Measurements from ENCODE around the gene EGFLAM. TPM values are rescaled to one million over a fixed set of nuclear protein-coding genes. Genes with fewer than 3 reads are reported as not detected.

The EGFLAM gene
- polyA plus RNA-seq, 2 donors, result 0.53 to 0.82 TPM

- peaks cover 0 to 5% of the 10 kb centered on the region in 2 donors for H3K4me1 ChIP-seq (ENCODE audit: control insufficient read depth in 2 of 2, insufficient read depth in 2 of 2, low read length in 1 of 2)
- no peak overlapping the region for H3K27ac ChIP-seq (ENCODE audit: low read depth in 2 of 2, low read length in 1 of 2)
- no peaks in the 10 kb centered on the region for H3K36me3 ChIP-seq (ENCODE audit: control insufficient read depth in 2 of 2, insufficient read depth in 2 of 2, low read length in 1 of 2)
- H3K9me3 ChIP-seq (ENCODE audit: control insufficient read depth in 2 of 2, insufficient read depth in 1 of 2, low read depth in 1 of 2, low read length in 1 of 2), result no peaks in the 10 kb centered on the region
- peak overlapping the region in 1 of 2 donors; percentile 44 for H3K4me3 ChIP-seq (ENCODE audit: low read depth in 1 of 2, low read length in 2 of 2)
- peaks cover 0 to 9% of the 10 kb centered on the region in 2 donors for H3K27me3 ChIP-seq (ENCODE audit: control insufficient read depth in 1 of 2, insufficient read depth in 2 of 2, low read length in 2 of 2)
- WGBS, 2 donors, result 21 to 25% methylated on average over 13 of the region's 13 CpGs
Measured at GRCh38 chr5:38259062-38259808, 876 bp downstream of the EGFLAM start.

- peaks cover 0 to 5% of the 10 kb centered on the region in 2 donors for H3K4me1 ChIP-seq (ENCODE audit: control insufficient read depth in 2 of 2, insufficient read depth in 2 of 2, low read length in 1 of 2)
- H3K27ac ChIP-seq (ENCODE audit: low read depth in 2 of 2, low read length in 1 of 2), result no peak overlapping the region
- H3K4me3 ChIP-seq (ENCODE audit: low read depth in 1 of 2, low read length in 2 of 2), result no peak overlapping the region
- no peaks in the 10 kb centered on the region for H3K9me3 ChIP-seq (ENCODE audit: control insufficient read depth in 2 of 2, insufficient read depth in 1 of 2, low read depth in 1 of 2, low read length in 1 of 2)
- WGBS, 2 donors, result 68 to 75% methylated on average over 6 of the region's 6 CpGs
- H3K36me3 ChIP-seq (ENCODE audit: control insufficient read depth in 2 of 2, insufficient read depth in 2 of 2, low read length in 1 of 2), result no peaks in the 10 kb centered on the region
- H3K27me3 ChIP-seq (ENCODE audit: control insufficient read depth in 1 of 2, insufficient read depth in 2 of 2, low read length in 2 of 2), result peaks cover 0 to 9% of the 10 kb centered on the region in 2 donors
Measured at GRCh38 chr5:38259809-38260160, 1.4 kb downstream of the EGFLAM start.

DNA sequence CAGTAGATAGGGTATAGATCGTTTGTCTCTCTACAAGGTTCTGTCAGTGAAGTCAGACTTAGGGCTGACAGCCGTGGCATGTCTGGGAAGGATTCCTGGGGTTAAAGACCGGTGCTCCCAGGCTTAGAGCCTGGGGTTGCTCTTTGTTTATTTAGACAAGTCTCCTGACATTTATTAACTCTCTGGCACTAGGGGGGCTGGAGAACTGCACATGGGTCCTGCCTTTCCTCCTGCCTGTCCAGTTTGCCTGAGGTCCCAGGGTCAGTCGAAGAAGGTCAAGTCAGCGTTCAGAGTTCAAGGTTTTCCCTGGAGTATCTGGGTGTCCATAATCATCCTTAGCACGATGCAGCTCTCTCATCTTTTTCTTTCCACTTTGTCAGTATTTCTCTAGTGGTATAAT lies 5.6 kb downstream of the EGFLAM start:
- no peaks in the 10 kb centered on the region for H3K27me3 ChIP-seq (ENCODE audit: control insufficient read depth in 1 of 2, insufficient read depth in 2 of 2, low read length in 2 of 2)
- H3K9me3 ChIP-seq (ENCODE audit: control insufficient read depth in 2 of 2, insufficient read depth in 1 of 2, low read depth in 1 of 2, low read length in 1 of 2), result no peaks in the 10 kb centered on the region
- 27 to 34% methylated on average over 6 of the region's 6 CpGs for WGBS, 2 donors
- no peaks in the 10 kb centered on the region for H3K4me1 ChIP-seq (ENCODE audit: control insufficient read depth in 2 of 2, insufficient read depth in 2 of 2, low read length in 1 of 2)
- no peak overlapping the region for H3K27ac ChIP-seq (ENCODE audit: low read depth in 2 of 2, low read length in 1 of 2)
- no peak overlapping the region for H3K4me3 ChIP-seq (ENCODE audit: low read depth in 1 of 2, low read length in 2 of 2)
- H3K36me3 ChIP-seq (ENCODE audit: control insufficient read depth in 2 of 2, insufficient read depth in 2 of 2, low read length in 1 of 2), result no peaks in the 10 kb centered on the region

DNA sequence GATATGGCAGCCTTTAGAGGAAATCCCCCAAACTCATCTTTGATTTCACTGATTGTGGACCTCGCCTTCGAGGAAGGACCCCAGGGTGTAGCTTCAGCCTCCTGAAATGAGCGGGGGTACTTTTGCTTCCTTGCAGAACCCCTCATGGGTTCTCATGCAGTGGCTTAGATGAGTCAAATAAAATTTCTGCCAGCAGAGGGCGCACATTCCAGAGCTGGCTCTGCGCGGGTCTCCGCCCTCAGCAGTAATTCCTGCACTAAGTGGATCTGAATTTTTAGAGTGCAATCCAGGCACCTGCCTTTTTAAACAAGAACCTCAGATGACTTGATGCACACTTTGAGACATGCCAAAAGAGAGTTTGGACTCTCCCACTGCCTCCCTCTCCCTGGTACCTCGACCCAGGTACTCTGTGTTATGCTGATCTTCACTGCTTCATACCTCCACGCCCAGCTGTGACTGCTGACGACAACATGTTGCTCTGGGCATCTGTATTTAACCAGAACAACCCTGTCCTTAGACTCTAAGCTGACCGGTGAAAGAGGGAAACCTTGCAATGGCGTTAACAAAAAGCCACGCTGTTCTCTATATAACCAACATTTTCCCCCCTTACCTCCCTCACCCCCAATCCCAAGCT lies 7.3 kb downstream of the EGFLAM start:
- Histone ChIP-seq H3K27me3 (ENCODE audit: control insufficient read depth in 1 of 2, insufficient read depth in 2 of 2, low read length in 2 of 2) (no peaks in the 10 kb centered on the region), H3K4me3 (ENCODE audit: low read depth in 1 of 2, low read length in 2 of 2) (no peak overlapping the region), H3K9me3 (ENCODE audit: control insufficient read depth in 2 of 2, insufficient read depth in 1 of 2, low read depth in 1 of 2, low read length in 1 of 2) (peaks cover 0 to 3% of the 10 kb centered on the region in 2 donors), H3K36me3 (ENCODE audit: control insufficient read depth in 2 of 2, insufficient read depth in 2 of 2, low read length in 1 of 2) (no peaks in the 10 kb centered on the region), H3K27ac (ENCODE audit: low read depth in 2 of 2, low read length in 1 of 2) (no peak overlapping the region), H3K4me1 (ENCODE audit: control insufficient read depth in 2 of 2, insufficient read depth in 2 of 2, low read length in 1 of 2) (no peaks in the 10 kb centered on the region)
- whole genome bisulfite sequencing, 2 donors, result 32 to 33% methylated on average over 13 of the region's 13 CpGs

DNA sequence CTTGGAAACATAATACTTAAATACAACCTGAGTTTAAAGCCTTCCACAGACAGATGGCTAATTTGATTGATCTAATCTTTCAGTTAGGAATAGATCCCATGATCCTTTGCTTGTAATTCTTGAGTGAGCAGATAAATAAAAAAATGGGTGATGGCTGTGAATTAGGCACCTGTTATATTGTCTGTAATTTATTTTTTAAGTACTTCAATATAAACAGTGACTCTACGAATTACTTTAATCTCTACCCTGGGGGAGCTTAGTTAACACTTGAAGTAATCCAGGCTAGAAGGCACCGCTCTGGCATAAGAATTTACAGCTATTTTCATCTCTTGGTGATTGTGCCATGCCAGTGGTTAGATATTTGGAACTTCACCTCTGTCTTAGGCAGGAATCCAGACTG lies 9.0 kb downstream of the EGFLAM start:
- Histone ChIP-seq H3K4me3 (ENCODE audit: low read depth in 1 of 2, low read length in 2 of 2) (no peak overlapping the region), H3K36me3 (ENCODE audit: control insufficient read depth in 2 of 2, insufficient read depth in 2 of 2, low read length in 1 of 2) (no peaks in the 10 kb centered on the region), H3K27me3 (ENCODE audit: control insufficient read depth in 1 of 2, insufficient read depth in 2 of 2, low read length in 2 of 2) (no peaks in the 10 kb centered on the region), H3K27ac (ENCODE audit: low read depth in 2 of 2, low read length in 1 of 2) (no peak overlapping the region), H3K9me3 (ENCODE audit: control insufficient read depth in 2 of 2, insufficient read depth in 1 of 2, low read depth in 1 of 2, low read length in 1 of 2) (peaks cover 0 to 3% of the 10 kb centered on the region in 2 donors), H3K4me1 (ENCODE audit: control insufficient read depth in 2 of 2, insufficient read depth in 2 of 2, low read length in 1 of 2) (no peaks in the 10 kb centered on the region)
- WGBS, 2 donors, result 41 to 57% methylated on average over 2 of the region's 2 CpGs

DNA sequence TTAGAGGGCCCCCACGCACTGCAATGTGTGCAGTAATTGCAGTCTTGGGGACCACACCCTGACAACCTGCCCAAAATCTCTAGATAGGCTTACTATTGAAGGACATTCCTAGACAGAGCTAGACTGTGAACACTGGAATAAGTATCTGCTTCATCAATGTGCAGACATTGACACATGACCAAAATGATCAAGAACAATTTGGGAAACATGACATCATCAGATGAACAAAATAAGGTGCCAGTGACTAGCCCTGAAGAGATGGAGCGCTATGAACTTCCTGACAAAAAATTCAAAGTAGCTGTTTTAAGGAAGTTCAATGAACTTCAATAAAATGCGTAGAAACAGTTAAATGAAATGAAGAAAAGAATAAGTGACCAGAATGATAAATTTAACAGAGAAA lies 15.3 kb downstream of the EGFLAM start:
- Histone ChIP-seq H3K9me3 (ENCODE audit: control insufficient read depth in 2 of 2, insufficient read depth in 1 of 2, low read depth in 1 of 2, low read length in 1 of 2) (peaks cover 3 to 9% of the 10 kb centered on the region in 2 donors), H3K36me3 (ENCODE audit: control insufficient read depth in 2 of 2, insufficient read depth in 2 of 2, low read length in 1 of 2) (no peaks in the 10 kb centered on the region), H3K27ac (ENCODE audit: low read depth in 2 of 2, low read length in 1 of 2) (no peak overlapping the region), H3K4me1 (ENCODE audit: control insufficient read depth in 2 of 2, insufficient read depth in 2 of 2, low read length in 1 of 2) (no peaks in the 10 kb centered on the region), H3K4me3 (ENCODE audit: low read depth in 1 of 2, low read length in 2 of 2) (no peak overlapping the region), H3K27me3 (ENCODE audit: control insufficient read depth in 1 of 2, insufficient read depth in 2 of 2, low read length in 2 of 2) (no peaks in the 10 kb centered on the region)
- 78 to 94% methylated on average over 3 of the region's 3 CpGs for WGBS, 2 donors

DNA sequence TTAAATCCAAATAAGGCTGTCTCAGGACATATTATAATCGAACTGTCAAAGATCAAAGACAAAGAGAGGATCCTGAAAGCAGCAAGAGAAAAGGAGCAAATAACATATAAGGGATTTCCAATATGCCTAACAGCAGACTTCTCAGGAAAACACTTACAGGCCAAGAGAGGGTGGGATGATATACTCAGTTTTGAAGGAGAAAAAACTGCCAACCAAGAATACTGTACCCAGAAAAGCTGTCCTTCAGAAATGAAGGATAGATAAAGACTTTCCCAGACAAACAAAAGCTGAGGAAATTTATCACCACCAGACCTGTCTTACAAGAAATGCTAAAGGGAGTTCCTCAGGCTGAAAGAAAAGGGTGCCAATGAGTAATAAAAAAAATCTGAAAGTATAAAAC lies 16.0 kb downstream of the EGFLAM start:
- 70 to 77% methylated on average over 1 of the region's 1 CpG for WGBS, 2 donors
- Histone ChIP-seq H3K27ac (ENCODE audit: low read depth in 2 of 2, low read length in 1 of 2) (no peak overlapping the region), H3K36me3 (ENCODE audit: control insufficient read depth in 2 of 2, insufficient read depth in 2 of 2, low read length in 1 of 2) (no peaks in the 10 kb centered on the region), H3K4me1 (ENCODE audit: control insufficient read depth in 2 of 2, insufficient read depth in 2 of 2, low read length in 1 of 2) (no peaks in the 10 kb centered on the region), H3K27me3 (ENCODE audit: control insufficient read depth in 1 of 2, insufficient read depth in 2 of 2, low read length in 2 of 2) (no peaks in the 10 kb centered on the region), H3K9me3 (ENCODE audit: control insufficient read depth in 2 of 2, insufficient read depth in 1 of 2, low read depth in 1 of 2, low read length in 1 of 2) (peaks cover 3 to 9% of the 10 kb centered on the region in 2 donors), H3K4me3 (ENCODE audit: low read depth in 1 of 2, low read length in 2 of 2) (no peak overlapping the region)

- no peak overlapping the region for H3K27ac ChIP-seq (ENCODE audit: low read depth in 2 of 2, low read length in 1 of 2)
- H3K9me3 ChIP-seq (ENCODE audit: control insufficient read depth in 2 of 2, insufficient read depth in 1 of 2, low read depth in 1 of 2, low read length in 1 of 2), result no peaks in the 10 kb centered on the region
- H3K36me3 ChIP-seq (ENCODE audit: control insufficient read depth in 2 of 2, insufficient read depth in 2 of 2, low read length in 1 of 2), result no peaks in the 10 kb centered on the region
- no peaks in the 10 kb centered on the region for H3K27me3 ChIP-seq (ENCODE audit: control insufficient read depth in 1 of 2, insufficient read depth in 2 of 2, low read length in 2 of 2)
- no peaks in the 10 kb centered on the region for H3K4me1 ChIP-seq (ENCODE audit: control insufficient read depth in 2 of 2, insufficient read depth in 2 of 2, low read length in 1 of 2)
- no peak overlapping the region for H3K4me3 ChIP-seq (ENCODE audit: low read depth in 1 of 2, low read length in 2 of 2)
Measured at GRCh38 chr5:38284384-38284783, 26.0 kb downstream of the EGFLAM start.

DNA sequence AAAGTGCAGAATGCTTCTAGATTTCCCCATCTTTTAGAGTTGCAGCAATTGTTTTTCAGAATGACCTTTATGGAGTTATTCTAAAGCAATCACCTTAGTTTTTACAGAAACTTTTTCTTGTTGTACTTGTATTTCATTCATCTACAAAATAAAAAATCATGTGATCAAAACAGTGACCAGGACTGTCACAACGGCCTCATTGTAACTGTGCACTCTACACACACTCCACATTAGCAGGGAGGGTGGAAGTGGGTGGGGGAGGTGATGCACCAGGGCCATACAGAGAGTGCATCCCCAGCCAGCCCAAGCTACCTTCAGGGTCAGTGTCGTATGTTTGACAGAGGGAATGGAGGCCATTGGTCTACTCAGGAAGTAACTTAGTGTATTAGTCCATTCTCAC lies 26.9 kb downstream of the EGFLAM start:
- Histone ChIP-seq H3K4me1 (ENCODE audit: control insufficient read depth in 2 of 2, insufficient read depth in 2 of 2, low read length in 1 of 2) (no peaks in the 10 kb centered on the region), H3K4me3 (ENCODE audit: low read depth in 1 of 2, low read length in 2 of 2) (no peak overlapping the region), H3K27ac (ENCODE audit: low read depth in 2 of 2, low read length in 1 of 2) (no peak overlapping the region), H3K36me3 (ENCODE audit: control insufficient read depth in 2 of 2, insufficient read depth in 2 of 2, low read length in 1 of 2) (no peaks in the 10 kb centered on the region), H3K9me3 (ENCODE audit: control insufficient read depth in 2 of 2, insufficient read depth in 1 of 2, low read depth in 1 of 2, low read length in 1 of 2) (no peaks in the 10 kb centered on the region), H3K27me3 (ENCODE audit: control insufficient read depth in 1 of 2, insufficient read depth in 2 of 2, low read length in 2 of 2) (no peaks in the 10 kb centered on the region)
- 67 to 72% methylated on average over 2 of the region's 2 CpGs for WGBS, 2 donors

GRCh38 chr5:38286002-38286401 lies 27.6 kb downstream of the EGFLAM start:
- no peaks in the 10 kb centered on the region for H3K27me3 ChIP-seq (ENCODE audit: control insufficient read depth in 1 of 2, insufficient read depth in 2 of 2, low read length in 2 of 2)
- H3K4me1 ChIP-seq (ENCODE audit: control insufficient read depth in 2 of 2, insufficient read depth in 2 of 2, low read length in 1 of 2), result no peaks in the 10 kb centered on the region
- no peak overlapping the region for H3K27ac ChIP-seq (ENCODE audit: low read depth in 2 of 2, low read length in 1 of 2)
- H3K4me3 ChIP-seq (ENCODE audit: low read depth in 1 of 2, low read length in 2 of 2), result no peak overlapping the region
- no peaks in the 10 kb centered on the region for H3K36me3 ChIP-seq (ENCODE audit: control insufficient read depth in 2 of 2, insufficient read depth in 2 of 2, low read length in 1 of 2)
- WGBS, 2 donors, result 81 to 82% methylated on average over 4 of the region's 4 CpGs
- H3K9me3 ChIP-seq (ENCODE audit: control insufficient read depth in 2 of 2, insufficient read depth in 1 of 2, low read depth in 1 of 2, low read length in 1 of 2), result no peaks in the 10 kb centered on the region
